Endothelial cell of umbilical vein (primary cell): ENCODE results near the gene PLEKHA7. TPM values are rescaled to one million over a fixed set of nuclear protein-coding genes. Genes with fewer than 3 reads are reported as not detected.

Experiments used
- BruUV-seq: library from RNA; stranded (reverse); fragments of 400-500 nt; replicated peaks from 2 replicates; lab custom pipeline; 2021; lab: Mats Ljungman, UMichigan
- CTCF ChIA-PET: fragments of 300-600, 350-600 bp; sonication (Branson Sonifier 250); formaldehyde crosslinking; loops from one replicate; lab custom pipeline; 2021; ENCODE audit warnings: antibody characterized with exemption, inconsistent platforms; lab: Charles Lee
- POLR2A ChIA-PET: fragments of 300-600, 350-600 bp; sonication (Branson Sonifier 250); formaldehyde crosslinking; loops from one replicate; lab custom pipeline; 2021; ENCODE audit warnings: antibody characterized with exemption, inconsistent platforms; lab: Charles Lee
- DNase-seq: peaks from one replicate; pipeline ENCODE4 v3.0.0-alpha.2; 2011; ENCODE audit warnings: low read depth, low spot score
- FAIRE-seq: peaks from 2 replicates; lab custom pipeline; 2011; peaks lifted over from hg19 to GRCh38; lab: Jason Lieb, UNC
- H2AFZ ChIP-seq: 2 replicates; pipeline ENCODE4 v1.6.0; 2012; ENCODE audit warnings: low read depth, low read length, control low read depth, inconsistent platforms
- H3K27ac ChIP-seq: 2 replicates; pipeline ENCODE4 v1.5.1; 2011; ENCODE audit warnings: low read depth, mild to moderate bottlenecking, control low read depth, low read length, moderate library complexity; ENCODE audit not compliant: insufficient read depth
- H3K27me3 ChIP-seq, 2 experiments: 2 replicates each; pipeline versions ENCODE4 v1.6.0 to v1.6.1; 2011; ENCODE audit warnings: low read length in 2 of 2, mixed read lengths in 1 of 2; ENCODE audit not compliant: control insufficient read depth in 2 of 2, insufficient read depth in 2 of 2
- H3K36me3 ChIP-seq, 2 experiments: 2 replicates in 1 of 2; 3 replicates in 1 of 2; pipeline ENCODE4 v1.5.1; 2011; ENCODE audit warnings: low read length in 2 of 2, mild to moderate bottlenecking in 1 of 2, moderate library complexity in 1 of 2; ENCODE audit not compliant: control insufficient read depth in 2 of 2, insufficient read depth in 2 of 2; ENCODE audit errors: extremely low read depth in 1 of 2
- H3K4me1 ChIP-seq: 3 replicates; pipeline ENCODE4 v1.5.1; 2011; ENCODE audit warnings: mild to moderate bottlenecking, low read length; ENCODE audit not compliant: control insufficient read depth, insufficient read depth; ENCODE audit errors: extremely low read depth
- H3K4me2 ChIP-seq: 2 replicates; pipeline ENCODE4 v1.6.1; 2011; ENCODE audit warnings: low read length, control low read depth, mixed read lengths; ENCODE audit not compliant: insufficient read depth
- H3K4me3 ChIP-seq, 3 experiments: fragments of 200-600 bp in 1 of 3; sonication (generic), shearing (Covaris generic) in 1 of 3; replicated peaks in 1 of 3; 2 replicates each; pipeline ENCODE4 v1.5.1; 2011 to 2016; ENCODE audit warnings: control low read depth in 3 of 3, low read length in 3 of 3, mild to moderate bottlenecking in 2 of 3, inconsistent platforms in 1 of 3, low read depth in 1 of 3, moderate library complexity in 1 of 3; ENCODE audit not compliant: insufficient read depth in 1 of 3
- H3K79me2 ChIP-seq: 2 replicates; pipeline ENCODE4 v1.6.0; 2012; ENCODE audit warnings: low read length, inconsistent platforms; ENCODE audit not compliant: control insufficient read depth, insufficient read depth
- H3K9ac ChIP-seq: replicated peaks from 2 replicates; pipeline ENCODE3; 2011; ENCODE audit warnings: low read length, control low read depth; ENCODE audit not compliant: insufficient read depth; ENCODE audit errors: extremely low read depth
- H3K9me1 ChIP-seq: replicated peaks from 3 replicates; pipeline ENCODE4 v1.6.0; 2011; ENCODE audit warnings: mild to moderate bottlenecking, low read length; ENCODE audit not compliant: control insufficient read depth, insufficient read depth; ENCODE audit errors: extremely low read depth
- H3K9me3 ChIP-seq: replicated peaks from 2 replicates; pipeline ENCODE4 v1.5.1; 2012; ENCODE audit warnings: low read length, inconsistent platforms; ENCODE audit not compliant: control insufficient read depth, insufficient read depth
- H4K20me1 ChIP-seq: replicated peaks from 2 replicates; pipeline ENCODE3; 2011; ENCODE audit warnings: mild to moderate bottlenecking, low read length; ENCODE audit not compliant: control insufficient read depth, insufficient read depth; ENCODE audit errors: extremely low read depth
- EZH2 ChIP-seq: IDR thresholded peaks from 2 replicates; pipeline ENCODE4 v1.6.1; 2012; ENCODE audit warnings: borderline replicate concordance, low read depth, mild to moderate bottlenecking, moderate library complexity, low read length, inconsistent platforms; ENCODE audit not compliant: severe bottlenecking
- FOS ChIP-seq: IDR thresholded peaks from 2 replicates; pipeline ENCODE4 v1.6.1; 2011; ENCODE audit warnings: mild to moderate bottlenecking, low read length, moderate library complexity, borderline replicate concordance; ENCODE audit not compliant: insufficient read depth
- GATA2 ChIP-seq: IDR thresholded peaks from 2 replicates; pipeline ENCODE4 v1.7.0; 2011; ENCODE audit warnings: low read depth, mild to moderate bottlenecking, moderate library complexity, mixed read lengths, low read length; ENCODE audit not compliant: insufficient read length, insufficient read depth
- JUN ChIP-seq: IDR thresholded peaks from 2 replicates; pipeline ENCODE4 v1.6.1; 2011; ENCODE audit warnings: borderline replicate concordance, low read depth; ENCODE audit not compliant: insufficient read length, insufficient read depth
- MYC ChIP-seq: IDR thresholded peaks from one replicate; pipeline ENCODE4 v1.6.1; 2011; ENCODE audit warnings: mild to moderate bottlenecking, low read depth, low read length
- POLR2A ChIP-seq: IDR thresholded peaks from 2 replicates; pipeline ENCODE4 v1.6.1; 2012; ENCODE audit warnings: low read depth, mild to moderate bottlenecking, control low read depth, low read length
- POLR2AphosphoS5 ChIP-seq: IDR thresholded peaks from 2 replicates; pipeline ENCODE4 v1.6.1; 2012; ENCODE audit warnings: low read depth, mild to moderate bottlenecking, control low read depth, low read length, moderate library complexity; ENCODE audit not compliant: insufficient read depth
- dilution Hi-C: fragments of 300-500 bp; cut with MboI; formaldehyde crosslinking; loops from one replicate; pipeline ENCODE4 v1.15.0; 2019; ENCODE audit warnings: low sequenced_read_pairs; ENCODE audit not compliant: extremely low pct_ligation_motif_present
- intact Hi-C: fragments of 100-400 bp; cut with micrococcal nuclease; formaldehyde crosslinking; loops from one replicate; pipeline ENCODE4 v1.10.0; 2022
- polyA plus RNA-seq, 4 experiments: library from polyadenylated mRNA; depleted of rRNA in 3 of 4; stranded (reverse) in 3 of 4; unstranded in 1 of 4; fragments of >200 nt; gene quantifications; 2 replicates each; pipeline versions ENCODE4 v1.2.1 to v1.2.3, GENCODE V29; 2011 to 2012; ENCODE audit warnings: missing spikeins in 1 of 4
- total RNA-seq: library from RNA; stranded (reverse); gene quantifications from 2 replicates; pipeline ENCODE4 v1.2.3, GENCODE V29; 2021
- TF ChIP-seq, protein P1 (sequence below): IDR thresholded peaks from 2 replicates; pipeline ENCODE4 v1.6.1; 2011; ENCODE audit not compliant: insufficient read depth, insufficient read length
- TF ChIP-seq, protein P2 (sequence below), 2 donors: IDR thresholded peaks; 1 replicate in 1 of 2; 2 replicates in 1 of 2; pipeline ENCODE4 v1.5.1; 2011; ENCODE audit warnings: low read length in 2 of 2, mild to moderate bottlenecking in 2 of 2, moderate library complexity in 2 of 2, control low read depth in 1 of 2, inconsistent platforms in 1 of 2, low read depth in 1 of 2; ENCODE audit not compliant: insufficient read depth in 1 of 2; ENCODE audit errors: extremely low read depth in 1 of 2

The PLEKHA7 gene
- total and polyA plus RNA-seq, 2 donors (not counting 3 experiments of a cell fraction or from before 2014, with no cell fraction given) = 1.7 to 3.8 TPM

DNA sequence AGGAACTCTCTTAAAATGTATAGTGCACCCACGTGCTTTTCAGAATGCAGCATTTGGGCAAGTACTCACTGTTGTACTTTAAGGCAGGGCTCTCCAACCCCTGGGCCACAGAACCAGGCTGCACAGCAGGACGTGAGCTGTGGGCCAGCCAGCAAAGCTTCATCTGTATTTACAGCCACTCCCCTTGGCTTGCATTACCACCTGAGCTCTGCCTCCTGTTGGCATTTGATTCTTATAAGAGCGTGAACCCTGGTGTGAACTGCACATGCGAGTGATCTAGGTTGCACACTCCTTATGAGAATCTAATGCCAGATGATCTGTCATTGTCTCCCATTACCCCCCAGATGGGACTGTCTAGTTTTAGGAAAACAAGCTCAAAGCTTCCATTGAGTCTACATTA is 272.7 kb downstream of the PLEKHA7 start:
- FAIRE-seq = no peak
- POLR2A ChIA-PET = interaction anchor here (0.8 kb wide), 1 partner anchor 648 kb away, joined by 5 read pairs; no protein-coding TSS in a partner anchor
- intact Hi-C loops = no loop called here

More for the DNA sequence above, 272.7 kb downstream of the PLEKHA7 start:
- no peak overlapping the region for H3K4me3 ChIP-seq
- no TSS peak for BruUV-seq
- no peak overlapping the region for H2AFZ ChIP-seq
- peaks cover 69% of the 10 kb centered on the region for H3K79me2 ChIP-seq
- H3K9ac ChIP-seq = no peak overlapping the region
- DNase-seq = no peak
- CTCF ChIA-PET = interaction anchor here (1.7 kb wide), 1 partner anchor 43 kb away, joined by 5 read pairs; no protein-coding TSS in a partner anchor
- peak overlapping the region; percentile 15 for H3K4me2 ChIP-seq
- dilution Hi-C loops = no loop called here
- peaks cover 2 to 14% of the 10 kb centered on the region in 2 experiments for H3K36me3 ChIP-seq
- H3K27me3 ChIP-seq = no peaks in the 10 kb centered on the region
- H3K9me1 ChIP-seq = no peaks in the 10 kb centered on the region
- H3K9me3 ChIP-seq = no peaks in the 10 kb centered on the region
- H3K27ac ChIP-seq = no peak overlapping the region
- H4K20me1 ChIP-seq = peaks cover 9% of the 10 kb centered on the region
- peaks cover 18% of the 10 kb centered on the region for H3K4me1 ChIP-seq
- TF ChIP-seq, protein P1, sequence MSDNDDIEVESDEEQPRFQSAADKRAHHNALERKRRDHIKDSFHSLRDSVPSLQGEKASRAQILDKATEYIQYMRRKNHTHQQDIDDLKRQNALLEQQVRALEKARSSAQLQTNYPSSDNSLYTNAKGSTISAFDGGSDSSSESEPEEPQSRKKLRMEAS = no peak
- no peak for TF ChIP-seq MYC
- TF ChIP-seq JUN = no peak
- TF ChIP-seq FOS = no peak
- no peak for TF ChIP-seq GATA2
- TF ChIP-seq POLR2AphosphoS5 = no peak
- TF ChIP-seq, protein P2, sequence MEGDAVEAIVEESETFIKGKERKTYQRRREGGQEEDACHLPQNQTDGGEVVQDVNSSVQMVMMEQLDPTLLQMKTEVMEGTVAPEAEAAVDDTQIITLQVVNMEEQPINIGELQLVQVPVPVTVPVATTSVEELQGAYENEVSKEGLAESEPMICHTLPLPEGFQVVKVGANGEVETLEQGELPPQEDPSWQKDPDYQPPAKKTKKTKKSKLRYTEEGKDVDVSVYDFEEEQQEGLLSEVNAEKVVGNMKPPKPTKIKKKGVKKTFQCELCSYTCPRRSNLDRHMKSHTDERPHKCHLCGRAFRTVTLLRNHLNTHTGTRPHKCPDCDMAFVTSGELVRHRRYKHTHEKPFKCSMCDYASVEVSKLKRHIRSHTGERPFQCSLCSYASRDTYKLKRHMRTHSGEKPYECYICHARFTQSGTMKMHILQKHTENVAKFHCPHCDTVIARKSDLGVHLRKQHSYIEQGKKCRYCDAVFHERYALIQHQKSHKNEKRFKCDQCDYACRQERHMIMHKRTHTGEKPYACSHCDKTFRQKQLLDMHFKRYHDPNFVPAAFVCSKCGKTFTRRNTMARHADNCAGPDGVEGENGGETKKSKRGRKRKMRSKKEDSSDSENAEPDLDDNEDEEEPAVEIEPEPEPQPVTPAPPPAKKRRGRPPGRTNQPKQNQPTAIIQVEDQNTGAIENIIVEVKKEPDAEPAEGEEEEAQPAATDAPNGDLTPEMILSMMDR (IDR thresholded peaks at IDR 0.05; ENCODE audit: extremely low read depth in 1 of 2, insufficient read depth in 1 of 2, low read depth in 1 of 2, low read length in 2 of 2) = no peak
- TF ChIP-seq EZH2 = no peak
- TF ChIP-seq POLR2A = no peak
